ENCODE results near the gene ACSF3. TPM values are rescaled to one million over a fixed set of nuclear protein-coding genes. Genes with fewer than 3 reads are reported as not detected.
"Not testable (repeated sequence)": the region's sequence is repeated elsewhere in the genome, so short reads cannot be mapped to it uniquely, and the experiment has no call there.

Gene ACSF3
- total RNA-seq, 1 donor: 20.7 TPM

DNA sequence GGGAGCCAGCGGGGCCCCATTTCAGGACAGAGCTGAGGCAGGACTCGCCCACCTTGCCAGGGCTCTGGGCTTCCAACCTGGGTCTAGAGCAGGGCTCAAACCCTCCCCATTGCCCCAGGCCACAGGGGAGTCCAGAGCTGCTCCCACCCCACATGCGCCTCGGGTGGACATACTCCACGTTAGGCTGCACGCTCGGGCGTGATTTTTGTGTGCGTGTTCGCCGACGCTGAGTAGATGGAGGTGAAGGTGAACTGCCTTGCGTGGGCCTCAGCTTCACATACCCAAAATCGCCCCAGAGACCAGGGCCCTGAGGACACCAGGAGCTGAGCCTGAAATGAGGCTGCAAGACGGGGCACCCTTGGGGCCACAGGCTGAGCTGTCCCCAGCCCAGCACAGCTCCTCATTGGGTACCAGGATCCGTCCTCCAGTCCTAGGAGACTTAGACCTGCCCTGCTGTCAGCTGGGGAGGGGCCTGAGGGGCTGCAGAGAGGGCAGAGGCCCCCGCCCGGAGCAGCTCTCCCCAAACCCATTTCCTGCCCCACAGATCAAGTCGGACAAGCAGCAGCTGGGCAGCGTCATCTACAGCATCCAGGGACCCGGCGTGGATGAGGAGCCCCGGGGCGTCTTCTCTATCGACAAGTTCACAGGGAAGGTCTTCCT is 86.1 kb downstream of the ACSF3 start:
- TF ChIP-seq CTCF (IDR thresholded peaks at IDR 0.05; ENCODE audit: insufficient read depth, low read depth, low read length): no peak
- no peak for DNase-seq (ENCODE audit: low read depth)
- H3K4me3 ChIP-seq (ENCODE audit: low read depth, low read length): no peak overlapping the region

DNA sequence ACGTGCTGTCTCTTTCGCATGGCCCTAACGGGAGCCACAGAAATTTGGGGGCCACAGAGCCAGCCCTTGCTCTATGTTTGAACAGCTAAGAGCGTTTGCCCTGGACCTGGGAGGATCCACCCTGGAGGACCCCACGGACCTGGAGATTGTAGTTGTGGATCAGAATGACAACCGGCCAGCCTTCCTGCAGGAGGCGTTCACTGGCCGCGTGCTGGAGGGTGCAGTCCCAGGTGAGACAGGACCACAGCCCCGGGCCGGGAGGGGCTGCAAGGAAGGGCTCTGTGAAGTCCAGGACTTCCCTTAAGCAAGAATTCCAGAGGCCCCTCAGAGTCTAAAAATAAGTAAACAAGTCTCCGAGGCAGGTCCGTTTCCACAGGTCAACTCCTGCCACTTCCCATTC is 89.8 kb downstream of the ACSF3 start:
- no peak for DNase-seq (ENCODE audit: low read depth)
- no peak for TF ChIP-seq CTCF (IDR thresholded peaks at IDR 0.05; ENCODE audit: insufficient read depth, low read depth, low read length)
- no peak overlapping the region for H3K4me3 ChIP-seq (ENCODE audit: low read depth, low read length)

DNA sequence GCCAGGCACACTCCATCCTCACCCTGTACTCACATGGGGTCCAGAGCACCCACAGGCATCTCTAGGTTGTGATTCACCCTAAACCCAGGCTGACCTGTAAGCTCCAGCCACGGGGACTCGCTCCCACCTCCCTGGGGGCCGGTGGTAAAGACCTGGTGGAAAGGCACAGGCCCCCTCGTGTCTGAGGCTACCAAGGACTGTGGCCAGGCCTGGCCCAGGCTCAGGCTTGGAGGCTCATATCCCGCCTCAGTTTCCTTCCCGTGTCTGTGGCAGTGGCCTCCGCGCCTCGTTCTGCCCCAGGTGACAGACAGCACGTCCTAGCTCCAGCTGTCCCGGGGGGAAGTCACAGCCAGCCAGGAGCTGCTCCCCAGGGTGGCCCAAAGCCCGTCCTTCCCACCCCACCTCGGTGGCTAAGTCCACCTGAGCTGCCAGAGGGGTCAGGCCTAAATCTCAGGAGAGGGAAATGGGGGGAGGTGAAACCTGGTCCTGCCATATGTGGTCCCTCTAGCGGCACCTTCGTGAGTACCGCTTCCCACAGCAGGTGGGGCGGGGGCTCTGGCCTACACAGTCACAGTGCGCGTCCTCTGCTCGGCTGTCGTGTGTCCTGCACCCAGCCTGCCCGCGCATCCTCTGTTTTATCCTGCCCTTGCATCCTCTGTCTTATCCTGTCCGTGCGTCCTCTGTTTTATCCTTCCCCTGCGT is 90.5 kb downstream of the ACSF3 start:
- DNase-seq (ENCODE audit: low read depth): no peak
- H3K4me3 ChIP-seq (ENCODE audit: low read depth, low read length): no peak overlapping the region
- no peak for TF ChIP-seq CTCF (IDR thresholded peaks at IDR 0.05; ENCODE audit: insufficient read depth, low read depth, low read length)

DNA sequence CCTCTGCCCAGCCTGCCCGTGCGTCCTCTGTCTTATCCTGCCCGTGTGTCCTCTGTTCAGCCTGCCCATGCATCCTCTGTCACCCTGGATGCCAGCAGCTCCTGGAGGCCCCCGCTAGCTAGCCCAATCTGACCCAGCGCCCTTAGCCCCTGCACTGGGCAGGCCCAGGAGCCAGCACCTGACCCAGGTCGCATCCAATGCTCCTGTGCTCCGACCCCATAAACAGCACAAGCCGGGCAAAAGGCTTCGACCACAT is 91.0 kb downstream of the ACSF3 start:
- no peak for DNase-seq (ENCODE audit: low read depth)
- TF ChIP-seq CTCF (IDR thresholded peaks at IDR 0.05; ENCODE audit: insufficient read depth, low read depth, low read length): no peak
- no peak overlapping the region for H3K4me3 ChIP-seq (ENCODE audit: low read depth, low read length)

DNA sequence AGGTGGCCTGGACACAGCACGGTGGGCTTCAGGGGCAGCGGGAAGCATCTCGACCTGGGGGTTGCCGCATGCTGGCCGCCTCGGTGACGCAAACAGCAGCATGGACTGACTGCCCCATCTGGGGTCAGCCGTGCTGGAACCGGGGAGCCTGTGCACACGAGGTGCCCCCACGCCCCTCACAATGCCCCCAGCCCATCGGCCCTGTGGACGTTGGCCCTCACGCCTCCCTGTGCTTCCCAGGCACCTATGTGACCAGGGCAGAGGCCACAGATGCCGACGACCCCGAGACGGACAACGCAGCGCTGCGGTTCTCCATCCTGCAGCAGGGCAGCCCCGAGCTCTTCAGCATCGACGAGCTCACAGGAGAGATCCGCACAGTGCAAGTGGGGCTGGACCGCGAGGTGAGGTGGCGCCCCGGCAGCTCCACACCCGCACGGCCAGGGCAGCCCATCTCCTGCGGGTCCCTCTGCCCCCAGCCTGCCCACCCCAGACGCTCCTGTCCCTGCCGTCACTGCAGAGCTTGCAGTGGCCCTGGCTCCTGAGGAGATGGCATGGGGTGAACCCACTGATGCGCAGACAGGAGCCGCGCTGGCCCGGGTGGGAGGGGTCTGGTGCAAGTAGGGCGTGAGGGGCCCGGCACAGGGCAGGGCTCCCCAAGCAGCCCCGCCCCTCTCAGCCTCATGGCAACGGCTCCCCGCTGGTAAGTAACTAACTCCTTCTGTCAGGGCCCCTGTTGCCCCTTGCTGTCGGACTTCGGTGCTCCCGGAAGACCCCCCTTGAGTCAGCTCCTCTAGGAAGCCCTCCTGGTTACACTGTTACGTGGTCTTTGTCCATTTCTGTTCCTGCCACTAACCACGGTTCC is 91.5 kb downstream of the ACSF3 start:
- DNase-seq (ENCODE audit: low read depth): no peak
- H3K4me3 ChIP-seq (ENCODE audit: low read depth, low read length): no peak overlapping the region
- no peak for TF ChIP-seq CTCF (IDR thresholded peaks at IDR 0.05; ENCODE audit: insufficient read depth, low read depth, low read length)

GRCh38 chr16:89185887-89186592 is 92.4 kb downstream of the ACSF3 start:
- not testable (repeated sequence) for DNase-seq (ENCODE audit: low read depth); H3K4me3 ChIP-seq (ENCODE audit: low read depth, low read length)

- H3K4me3 ChIP-seq (ENCODE audit: low read depth, low read length); DNase-seq (ENCODE audit: low read depth): not testable (repeated sequence)
Measured at GRCh38 chr16:89186593-89187031, 93.0 kb downstream of the ACSF3 start.

Measured in fibroblast of villous mesenchyme (primary cell).